ENCODE measurements around the gene VAV3. TPM values are rescaled to one million over a fixed set of nuclear protein-coding genes. Genes with fewer than 3 reads are reported as not detected.

VAV3 gene
- total RNA-seq, 1 experiment from 2014 or later, result 3.7 TPM

GRCh38 chr1:107546576-107546975, 418.4 kb downstream of the VAV3 start:
- DNase-seq (ENCODE audit: low read depth), result no peak

GRCh38 chr1:107545879-107546278, 419.1 kb downstream of the VAV3 start:
- no peak for DNase-seq (ENCODE audit: low read depth)

- DNase-seq (ENCODE audit: low read depth), result no peak
Observed at GRCh38 chr1:107545056-107545577, 419.9 kb downstream of the VAV3 start.

GRCh38 chr1:107544285-107544684, 420.7 kb downstream of the VAV3 start:
- no peak for DNase-seq (ENCODE audit: low read depth)

- no peak for DNase-seq (ENCODE audit: low read depth)
Observed at GRCh38 chr1:107541412-107541811, 423.6 kb downstream of the VAV3 start.

- DNase-seq (ENCODE audit: low read depth), result no peak
Observed at GRCh38 chr1:107538502-107538901, 426.5 kb downstream of the VAV3 start.

GRCh38 chr1:107536266-107536665, 428.7 kb downstream of the VAV3 start:
- peak; percentile 10 for DNase-seq (ENCODE audit: low read depth)

- DNase-seq (ENCODE audit: low read depth), result no peak
Observed at GRCh38 chr1:107535091-107535490, 429.9 kb downstream of the VAV3 start.

- no peak for DNase-seq (ENCODE audit: low read depth)
Observed at GRCh38 chr1:107534632-107535031, 430.3 kb downstream of the VAV3 start.

GRCh38 chr1:107533436-107533835, 431.5 kb downstream of the VAV3 start:
- DNase-seq (ENCODE audit: low read depth), result no peak

- peak; percentile 18 for DNase-seq (ENCODE audit: low read depth)
Observed at GRCh38 chr1:107532318-107532717, 432.7 kb downstream of the VAV3 start.

- no peak for DNase-seq (ENCODE audit: low read depth)
Observed at GRCh38 chr1:107531065-107531908, 433.7 kb downstream of the VAV3 start.

GRCh38 chr1:107530543-107530942, 434.4 kb downstream of the VAV3 start:
- peak; percentile 25 for DNase-seq (ENCODE audit: low read depth)

GRCh38 chr1:107529511-107530149, 435.4 kb downstream of the VAV3 start:
- peak; percentile 46 for DNase-seq (ENCODE audit: low read depth)

GRCh38 chr1:107526524-107527198, 438.3 kb downstream of the VAV3 start:
- no peak for DNase-seq (ENCODE audit: low read depth)

GRCh38 chr1:107525961-107526360, 439.0 kb downstream of the VAV3 start:
- no peak for DNase-seq (ENCODE audit: low read depth)

GRCh38 chr1:107525145-107525544, 439.8 kb downstream of the VAV3 start:
- peak; percentile 48 for DNase-seq (ENCODE audit: low read depth)

- DNase-seq (ENCODE audit: low read depth), result no peak
Observed at GRCh38 chr1:107524301-107524700, 440.7 kb downstream of the VAV3 start.

GRCh38 chr1:107523736-107524135, 441.2 kb downstream of the VAV3 start:
- DNase-seq (ENCODE audit: low read depth), result no peak

GRCh38 chr1:107523061-107523460, 441.9 kb downstream of the VAV3 start:
- no peak for DNase-seq (ENCODE audit: low read depth)

Measured in HT1080 (cell line).